Measurements from ENCODE around the gene TENM4.

DNA sequence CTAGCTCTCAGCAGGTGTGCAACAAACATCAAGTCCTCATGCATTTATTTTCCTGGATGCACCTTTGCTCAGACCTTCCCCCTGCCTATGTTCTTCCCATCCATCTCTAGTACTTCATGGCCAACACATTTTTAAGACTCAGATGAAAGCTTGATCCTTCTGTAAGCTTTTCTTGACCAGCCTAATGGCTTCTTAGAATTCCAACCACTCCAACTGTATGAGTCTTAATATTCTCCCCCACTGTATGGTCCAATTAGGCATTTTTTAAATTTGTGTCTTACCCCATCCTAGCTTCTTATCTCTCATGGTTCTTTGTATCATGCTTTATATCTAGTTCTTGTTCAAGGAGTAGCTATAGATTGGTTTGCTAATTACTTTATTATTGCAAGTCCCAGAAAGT lies 44.8 kb downstream of the TENM4 start:
- TF ChIP-seq, protein P1, sequence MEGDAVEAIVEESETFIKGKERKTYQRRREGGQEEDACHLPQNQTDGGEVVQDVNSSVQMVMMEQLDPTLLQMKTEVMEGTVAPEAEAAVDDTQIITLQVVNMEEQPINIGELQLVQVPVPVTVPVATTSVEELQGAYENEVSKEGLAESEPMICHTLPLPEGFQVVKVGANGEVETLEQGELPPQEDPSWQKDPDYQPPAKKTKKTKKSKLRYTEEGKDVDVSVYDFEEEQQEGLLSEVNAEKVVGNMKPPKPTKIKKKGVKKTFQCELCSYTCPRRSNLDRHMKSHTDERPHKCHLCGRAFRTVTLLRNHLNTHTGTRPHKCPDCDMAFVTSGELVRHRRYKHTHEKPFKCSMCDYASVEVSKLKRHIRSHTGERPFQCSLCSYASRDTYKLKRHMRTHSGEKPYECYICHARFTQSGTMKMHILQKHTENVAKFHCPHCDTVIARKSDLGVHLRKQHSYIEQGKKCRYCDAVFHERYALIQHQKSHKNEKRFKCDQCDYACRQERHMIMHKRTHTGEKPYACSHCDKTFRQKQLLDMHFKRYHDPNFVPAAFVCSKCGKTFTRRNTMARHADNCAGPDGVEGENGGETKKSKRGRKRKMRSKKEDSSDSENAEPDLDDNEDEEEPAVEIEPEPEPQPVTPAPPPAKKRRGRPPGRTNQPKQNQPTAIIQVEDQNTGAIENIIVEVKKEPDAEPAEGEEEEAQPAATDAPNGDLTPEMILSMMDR (IDR thresholded peaks at IDR 0.05; ENCODE audit: low read depth, low read length, poor library complexity, severe bottlenecking), result no peak
- no peak for TF ChIP-seq EZH2phosphoT487 (IDR thresholded peaks at IDR 0.05; ENCODE audit: borderline replicate concordance, low read length)

Measured in DOHH2 (cell line).